HepG2 (cell line): ENCODE data around the gene SLC2A5.

Experiments
- CTCF ChIP-seq: sonication (generic); formaldehyde crosslinking; IDR thresholded peaks from 2 replicates; pipeline ENCODE4 v1.5.0; 2020; ENCODE audit warnings: mild to moderate bottlenecking, missing genetic modification reagents, moderate library complexity
- MAFF ChIP-seq: IDR thresholded peaks from 2 replicates; pipeline ENCODE4 v1.6.1; 2011; ENCODE audit warnings: low read depth, low read length, improper control_type of control experiment
- MXI1 ChIP-seq: IDR thresholded peaks from 3 replicates; pipeline ENCODE4 v1.6.1; 2012; ENCODE audit warnings: low read depth, low read length, inconsistent platforms, borderline replicate concordance
- NCOR1 ChIP-seq: fragments of 200-600 bp; sonication (generic); IDR thresholded peaks from 2 replicates; pipeline ENCODE4 v1.7.0; 2017; ENCODE audit warnings: antibody characterized with exemption, low read length, borderline replicate concordance
- NFIC ChIP-seq: IDR thresholded peaks from 2 replicates; pipeline ENCODE4 v1.6.1; 2012; ENCODE audit warnings: mild to moderate bottlenecking, low read length, inconsistent platforms
- PHF8 ChIP-seq: sonication (generic); formaldehyde crosslinking; IDR thresholded peaks from 2 replicates; pipeline ENCODE4 v1.5.0; 2020; ENCODE audit warnings: missing genetic modification reagents
- POLR2A ChIP-seq, 2 experiments: IDR thresholded peaks; 2 replicates each; pipeline ENCODE4 v1.6.1; 2011; ENCODE audit warnings: low read depth in 2 of 2, low read length in 2 of 2, mild to moderate bottlenecking in 1 of 2, moderate library complexity in 1 of 2; ENCODE audit not compliant: insufficient read depth in 1 of 2
- SALL2 ChIP-seq: sonication (generic); formaldehyde crosslinking; IDR thresholded peaks from 2 replicates; pipeline ENCODE4 v1.8.1; 2023; ENCODE audit warnings: mild to moderate bottlenecking, missing genetic modification reagents, inconsistent platforms
- SIN3A ChIP-seq: IDR thresholded peaks from 2 replicates; pipeline ENCODE4 v1.6.1; 2011; ENCODE audit warnings: low read depth, mild to moderate bottlenecking, control low read depth, low read length, borderline replicate concordance
- TOPORS ChIP-seq: sonication (generic); formaldehyde crosslinking; IDR thresholded peaks from 2 replicates; pipeline ENCODE4 v1.8.0; 2023; ENCODE audit warnings: mild to moderate bottlenecking, missing genetic modification reagents
- YY1 ChIP-seq: IDR thresholded peaks from 2 replicates; pipeline ENCODE4 v1.6.1; 2011; ENCODE audit warnings: low read length, low read depth, moderate library complexity, mild to moderate bottlenecking; ENCODE audit not compliant: insufficient read depth, insufficient replicate concordance
- ZBTB40 ChIP-seq, 2 experiments: fragments of 450-650 bp in 1 of 2; sonication (generic) in 1 of 2; formaldehyde crosslinking in 1 of 2; IDR thresholded peaks; 2 replicates each; pipeline versions ENCODE4 v1.6.1 to v1.8.0; 2016 to 2022; ENCODE audit warnings: antibody characterized with exemption in 1 of 2, mild to moderate bottlenecking in 1 of 2, missing genetic modification reagents in 1 of 2
- ZNF101 ChIP-seq: sonication (generic); formaldehyde crosslinking; IDR thresholded peaks from 2 replicates; pipeline ENCODE4 v1.4.0; 2020; ENCODE audit warnings: mild to moderate bottlenecking, low read depth, missing genetic modification reagents, borderline replicate concordance
- TF ChIP-seq, protein P1 (sequence below): IDR thresholded peaks from 2 replicates; pipeline ENCODE4 v1.6.1; 2016; ENCODE audit warnings: low read depth, missing genetic modification reagents, missing compliant biosample characterization

GRCh38 chr1:9078752-9079500 lies 9.5 kb upstream of the SLC2A5 start:
- no peak for TF ChIP-seq ZBTB40 (IDR thresholded peaks at IDR 0.05)
- TF ChIP-seq ZBTB40 (CRISPR knock-in tag; IDR thresholded peaks at IDR 0.05) = no peak
- no peak for TF ChIP-seq MAFF
- TF ChIP-seq MXI1 = no peak
- no peak for TF ChIP-seq CTCF (CRISPR knock-in tag)
- TF ChIP-seq YY1 = no peak
- no peak for TF ChIP-seq SALL2
- TF ChIP-seq SIN3A = no peak
- TF ChIP-seq NFIC = no peak
- no peak for TF ChIP-seq POLR2A (IDR thresholded peaks at IDR 0.05; ENCODE audit: insufficient read depth in 1 of 2, low read depth in 2 of 2, low read length in 2 of 2)
- TF ChIP-seq ZNF101 (CRISPR knock-in tag) = no peak
- TF ChIP-seq, protein P1, sequence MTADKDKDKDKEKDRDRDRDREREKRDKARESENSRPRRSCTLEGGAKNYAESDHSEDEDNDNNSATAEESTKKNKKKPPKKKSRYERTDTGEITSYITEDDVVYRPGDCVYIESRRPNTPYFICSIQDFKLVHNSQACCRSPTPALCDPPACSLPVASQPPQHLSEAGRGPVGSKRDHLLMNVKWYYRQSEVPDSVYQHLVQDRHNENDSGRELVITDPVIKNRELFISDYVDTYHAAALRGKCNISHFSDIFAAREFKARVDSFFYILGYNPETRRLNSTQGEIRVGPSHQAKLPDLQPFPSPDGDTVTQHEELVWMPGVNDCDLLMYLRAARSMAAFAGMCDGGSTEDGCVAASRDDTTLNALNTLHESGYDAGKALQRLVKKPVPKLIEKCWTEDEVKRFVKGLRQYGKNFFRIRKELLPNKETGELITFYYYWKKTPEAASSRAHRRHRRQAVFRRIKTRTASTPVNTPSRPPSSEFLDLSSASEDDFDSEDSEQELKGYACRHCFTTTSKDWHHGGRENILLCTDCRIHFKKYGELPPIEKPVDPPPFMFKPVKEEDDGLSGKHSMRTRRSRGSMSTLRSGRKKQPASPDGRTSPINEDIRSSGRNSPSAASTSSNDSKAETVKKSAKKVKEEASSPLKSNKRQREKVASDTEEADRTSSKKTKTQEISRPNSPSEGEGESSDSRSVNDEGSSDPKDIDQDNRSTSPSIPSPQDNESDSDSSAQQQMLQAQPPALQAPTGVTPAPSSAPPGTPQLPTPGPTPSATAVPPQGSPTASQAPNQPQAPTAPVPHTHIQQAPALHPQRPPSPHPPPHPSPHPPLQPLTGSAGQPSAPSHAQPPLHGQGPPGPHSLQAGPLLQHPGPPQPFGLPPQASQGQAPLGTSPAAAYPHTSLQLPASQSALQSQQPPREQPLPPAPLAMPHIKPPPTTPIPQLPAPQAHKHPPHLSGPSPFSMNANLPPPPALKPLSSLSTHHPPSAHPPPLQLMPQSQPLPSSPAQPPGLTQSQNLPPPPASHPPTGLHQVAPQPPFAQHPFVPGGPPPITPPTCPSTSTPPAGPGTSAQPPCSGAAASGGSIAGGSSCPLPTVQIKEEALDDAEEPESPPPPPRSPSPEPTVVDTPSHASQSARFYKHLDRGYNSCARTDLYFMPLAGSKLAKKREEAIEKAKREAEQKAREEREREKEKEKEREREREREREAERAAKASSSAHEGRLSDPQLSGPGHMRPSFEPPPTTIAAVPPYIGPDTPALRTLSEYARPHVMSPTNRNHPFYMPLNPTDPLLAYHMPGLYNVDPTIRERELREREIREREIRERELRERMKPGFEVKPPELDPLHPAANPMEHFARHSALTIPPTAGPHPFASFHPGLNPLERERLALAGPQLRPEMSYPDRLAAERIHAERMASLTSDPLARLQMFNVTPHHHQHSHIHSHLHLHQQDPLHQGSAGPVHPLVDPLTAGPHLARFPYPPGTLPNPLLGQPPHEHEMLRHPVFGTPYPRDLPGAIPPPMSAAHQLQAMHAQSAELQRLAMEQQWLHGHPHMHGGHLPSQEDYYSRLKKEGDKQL (CRISPR knock-in tag) = no peak
- no peak for TF ChIP-seq NCOR1
- TF ChIP-seq PHF8 = no peak
- no peak for TF ChIP-seq TOPORS (CRISPR knock-in tag)
